Upper lobe of right lung (tissue), 1 donor: ENCODE data around the gene SRRD. TPM values are rescaled to one million over a fixed set of nuclear protein-coding genes. Genes with fewer than 3 reads are reported as not detected.
A peak's percentile ranks its signal among the peaks of the same experiment; 100 is the strongest.

Experiments used
- ATAC-seq: fragments of 200-7000 bp; cut with Tn5 transposase; one replicate; pipeline ENCODE4 v1.9.1; 2020; ENCODE audit warnings: mild to moderate bottlenecking, moderate library complexity
- DNase-seq: peaks from one replicate; pipeline ENCODE4 v3.0.0-alpha.2; 2020
- H3K27ac ChIP-seq: fragments of 200-600 bp; one replicate; pipeline ENCODE4 v1.8.0; 2022
- H3K27me3 ChIP-seq: fragments of 200-600 bp; one replicate; pipeline ENCODE4 v1.8.0; 2022; ENCODE audit warnings: mild to moderate bottlenecking
- H3K36me3 ChIP-seq: fragments of 200-600 bp; one replicate; pipeline ENCODE4 v1.8.0; 2022
- H3K4me1 ChIP-seq: fragments of 200-600 bp; one replicate; pipeline ENCODE4 v1.8.0; 2022
- H3K4me3 ChIP-seq: fragments of 200-600 bp; one replicate; pipeline ENCODE4 v1.8.0; 2022; ENCODE audit warnings: mild to moderate bottlenecking
- H3K9me3 ChIP-seq: fragments of 200-600 bp; one replicate; pipeline ENCODE4 v1.8.0; 2022
- CTCF ChIP-seq: fragments of 200-600 bp; IDR thresholded peaks from one replicate; pipeline ENCODE4 v1.8.0; 2022; ENCODE audit warnings: antibody characterized with exemption
- intact Hi-C: fragments of 100-400 bp; cut with DNase I; formaldehyde crosslinking; loops from one replicate; pipeline ENCODE4 v1.11.0; 2022
- total RNA-seq: library from RNA; stranded (reverse); fragmentation: NEBNext Ultra II Directional; extraction: Animal tissue kit (Norgen Biotek cat#: 25700); gene quantifications from one replicate; pipeline ENCODE4 v1.2.1, GENCODE V29; 2021
- donor health status: DM: no; HTN: yes; CAD: no; lungs with severe emphysema.

The SRRD gene
- total RNA-seq, 1 donor from 2014 or later = 14.6 TPM

- Histone ChIP-seq H3K4me3 (no peak overlapping the region), H3K4me1 (peaks cover 6% of the 10 kb centered on the region), H3K27ac (peak overlapping the region; percentile 30), H3K27me3 (no peaks in the 10 kb centered on the region), H3K9me3 (no peaks in the 10 kb centered on the region), H3K36me3 (peaks cover 74% of the 10 kb centered on the region)
- intact Hi-C loops = no loop called here
- ATAC-seq (peak; percentile 89), DNase-seq (peak; percentile 66)
- no peak for TF ChIP-seq CTCF
These were observed 45.7 kb downstream of the SRRD start for GRCh38 chr22:26529345-26529744.

GRCh38 chr22:26534171-26534855 lies 50.6 kb downstream of the SRRD start:
- H3K9me3 ChIP-seq = no peaks in the 10 kb centered on the region
- H3K27ac ChIP-seq = no peak overlapping the region
- intact Hi-C loops = no loop called here
- peaks cover 6% of the 10 kb centered on the region for H3K4me1 ChIP-seq
- peaks cover 51% of the 10 kb centered on the region for H3K36me3 ChIP-seq
- DNase-seq (no peak), ATAC-seq (no peak)
- no peaks in the 10 kb centered on the region for H3K27me3 ChIP-seq
- TF ChIP-seq CTCF = no peak
- H3K4me3 ChIP-seq = no peak overlapping the region

- Histone ChIP-seq H3K4me1 (peaks cover under 1% of the 10 kb centered on the region), H3K9me3 (no peaks in the 10 kb centered on the region), H3K27ac (no peak overlapping the region), H3K4me3 (no peak overlapping the region), H3K27me3 (no peaks in the 10 kb centered on the region), H3K36me3 (peaks cover 52% of the 10 kb centered on the region)
- intact Hi-C loops = no loop called here
- ATAC-seq = no peak
- no peak for TF ChIP-seq CTCF
- no peak for DNase-seq
These were observed 51.4 kb downstream of the SRRD start for GRCh38 chr22:26534874-26535602.

GRCh38 chr22:26535603-26535908 lies 51.9 kb downstream of the SRRD start:
- no peak for TF ChIP-seq CTCF
- intact Hi-C loops = no loop called here
- no peaks in the 10 kb centered on the region for H3K4me1 ChIP-seq
- H3K27ac ChIP-seq = no peak overlapping the region
- no peaks in the 10 kb centered on the region for H3K9me3 ChIP-seq
- no peaks in the 10 kb centered on the region for H3K27me3 ChIP-seq
- H3K4me3 ChIP-seq = no peak overlapping the region
- DNase-seq = no peak
- ATAC-seq = no peak
- peaks cover 52% of the 10 kb centered on the region for H3K36me3 ChIP-seq

- Histone ChIP-seq H3K4me1 (no peaks in the 10 kb centered on the region), H3K9me3 (no peaks in the 10 kb centered on the region), H3K4me3 (no peak overlapping the region), H3K36me3 (peaks cover 55% of the 10 kb centered on the region), H3K27ac (no peak overlapping the region), H3K27me3 (no peaks in the 10 kb centered on the region)
- DNase-seq (no peak), ATAC-seq (peak; percentile 34)
- TF ChIP-seq CTCF = no peak
- intact Hi-C loops = no loop called here
These were observed 52.5 kb downstream of the SRRD start for GRCh38 chr22:26536056-26536761.
